Measurements from ENCODE around the gene PSMD5.

PSMD5 gene

GRCh38 chr9:120842685-120843485 is at the start of gene PSMD5:
TSS of gene PSMD5 (minus strand) at chr9:120842922. CDS start at chr9:120842909, 13 bp downstream.
- peak; percentile 99 for DNase-seq

GRCh38 chr9:120891884-120892747 is 49.4 kb upstream of the PSMD5 start:
- DNase-seq: no peak

GRCh38 chr9:120891245-120891883 is 48.6 kb upstream of the PSMD5 start:
- DNase-seq: no peak

- DNase-seq: peak; percentile 66
Observed at GRCh38 chr9:120890320-120891244, 47.9 kb upstream of the PSMD5 start.

GRCh38 chr9:120889606-120890271 is 47.0 kb upstream of the PSMD5 start:
- DNase-seq: peak; percentile 75

GRCh38 chr9:120888626-120889025 is 45.9 kb upstream of the PSMD5 start:
- no peak for DNase-seq

- no peak for DNase-seq
Observed at GRCh38 chr9:120886490-120886967, 43.8 kb upstream of the PSMD5 start.

- DNase-seq: no peak
Observed at GRCh38 chr9:120885958-120886357, 43.2 kb upstream of the PSMD5 start.

GRCh38 chr9:120885457-120885856 is 42.7 kb upstream of the PSMD5 start:
- no peak for DNase-seq

- DNase-seq: no peak
Observed at GRCh38 chr9:120883608-120883996, 40.9 kb upstream of the PSMD5 start.

- no peak for DNase-seq
Observed at GRCh38 chr9:120882935-120883607, 40.3 kb upstream of the PSMD5 start.

- DNase-seq: no peak
Observed at GRCh38 chr9:120879446-120879845, 36.7 kb upstream of the PSMD5 start.

- no peak for DNase-seq
Observed at GRCh38 chr9:120878188-120879130, 35.7 kb upstream of the PSMD5 start.

GRCh38 chr9:120877276-120878034 is 34.7 kb upstream of the PSMD5 start:
- DNase-seq: peak; percentile 91

GRCh38 chr9:120876842-120877240 is 34.1 kb upstream of the PSMD5 start, which contains the start of gene PHF19:
TSS of gene PHF19 (minus strand) at chr9:120877188. CDS start at chr9:120874741, 2,447 bp downstream.
- no peak for DNase-seq

GRCh38 chr9:120875954-120876841 is 33.5 kb upstream of the PSMD5 start:
- peak; percentile 89 for DNase-seq

- no peak for DNase-seq
Observed at GRCh38 chr9:120875643-120875953, 32.9 kb upstream of the PSMD5 start.

- DNase-seq: no peak
Observed at GRCh38 chr9:120875195-120875565, 32.5 kb upstream of the PSMD5 start.
